HAP-1 (cell line): ENCODE data around the gene ZNF473.
A peak's percentile ranks its signal among the peaks of the same experiment; 100 is the strongest.
"Not testable (repeated sequence)": the region's sequence is repeated elsewhere in the genome, so short reads cannot be mapped to it uniquely, and the experiment has no call there.

Experiments used
- DNase-seq, 2 experiments: peaks; one replicate each; pipeline ENCODE4 v3.0.0-alpha.2; 2016 to 2020; ENCODE audit warnings: low spot score in 2 of 2
- H3K27me3 ChIP-seq: fragments of 250-450 bp; sonication (Bioruptor Pico); 2 replicates; pipeline ENCODE4 v1.5.1; 2020; ENCODE audit warnings: low read depth, mild to moderate bottlenecking, moderate library complexity
- H3K36me3 ChIP-seq: fragments of 250-450 bp; sonication (Bioruptor Pico); replicated peaks from 2 replicates; pipeline ENCODE4 v1.5.1; 2020; ENCODE audit warnings: mild to moderate bottlenecking
- H3K4me1 ChIP-seq: fragments of 250-450 bp; sonication (Bioruptor Pico); 2 replicates; pipeline ENCODE4 v1.5.1; 2020; ENCODE audit warnings: mild to moderate bottlenecking
- H3K4me3 ChIP-seq: fragments of 250-450 bp; sonication (Bioruptor Pico); 2 replicates; pipeline ENCODE4 v1.5.1; 2020; ENCODE audit warnings: mild to moderate bottlenecking, moderate library complexity
- H3K9me3 ChIP-seq: fragments of 250-450 bp; sonication (Bioruptor Pico); 2 replicates; pipeline ENCODE4 v1.5.1; 2020; ENCODE audit warnings: mild to moderate bottlenecking, moderate library complexity
- in situ Hi-C: fragments of 300-500 bp; cut with MboI; formaldehyde crosslinking; loops from 3 replicates; pipeline ENCODE4 v1.14.3; 2020; ENCODE audit warnings: low sequenced_read_pairs, inconsistent platforms, mixed read lengths

Gene ZNF473

GRCh38 chr19:50075076-50075475, 49.3 kb downstream of the ZNF473 start:
- H3K4me1 ChIP-seq, H3K4me3 ChIP-seq, H3K9me3 ChIP-seq, H3K36me3 ChIP-seq, H3K27me3 ChIP-seq, in situ Hi-C loops, DNase-seq: not testable (repeated sequence)

GRCh38 chr19:50075644-50076372, 50.0 kb downstream of the ZNF473 start:
- DNase-seq, H3K9me3 ChIP-seq, in situ Hi-C loops, H3K4me1 ChIP-seq, H3K36me3 ChIP-seq, H3K4me3 ChIP-seq, H3K27me3 ChIP-seq: not testable (repeated sequence)

GRCh38 chr19:50076581-50077355, 51.0 kb downstream of the ZNF473 start:
- H3K36me3 ChIP-seq, H3K4me1 ChIP-seq, DNase-seq, H3K4me3 ChIP-seq, H3K9me3 ChIP-seq, in situ Hi-C loops, H3K27me3 ChIP-seq: not testable (repeated sequence)

- H3K4me1 ChIP-seq, H3K4me3 ChIP-seq, H3K9me3 ChIP-seq, in situ Hi-C loops, DNase-seq, H3K27me3 ChIP-seq, H3K36me3 ChIP-seq: not testable (repeated sequence)
These were observed 53.2 kb downstream of the ZNF473 start for GRCh38 chr19:50079014-50079413.

- H3K4me1 ChIP-seq, H3K9me3 ChIP-seq, H3K27me3 ChIP-seq, in situ Hi-C loops, H3K36me3 ChIP-seq, DNase-seq, H3K4me3 ChIP-seq: not testable (repeated sequence)
These were observed 58.6 kb downstream of the ZNF473 start for GRCh38 chr19:50084440-50084839.

GRCh38 chr19:50087153-50087552, 61.3 kb downstream of the ZNF473 start:
- H3K27me3 ChIP-seq, DNase-seq, in situ Hi-C loops, H3K4me3 ChIP-seq, H3K4me1 ChIP-seq, H3K36me3 ChIP-seq, H3K9me3 ChIP-seq: not testable (repeated sequence)

GRCh38 chr19:50090706-50091105, 64.9 kb downstream of the ZNF473 start:
- H3K36me3 ChIP-seq, in situ Hi-C loops, H3K4me3 ChIP-seq, H3K27me3 ChIP-seq, H3K4me1 ChIP-seq, H3K9me3 ChIP-seq: not testable (repeated sequence)
- DNase-seq = peak in 1 of 2 experiments; percentile 39

- in situ Hi-C loops, H3K36me3 ChIP-seq, H3K9me3 ChIP-seq, H3K4me3 ChIP-seq, DNase-seq, H3K4me1 ChIP-seq, H3K27me3 ChIP-seq: not testable (repeated sequence)
These were observed 66.0 kb downstream of the ZNF473 start for GRCh38 chr19:50091786-50092185.

GRCh38 chr19:50092597-50092996, 66.8 kb downstream of the ZNF473 start:
- in situ Hi-C loops, H3K4me3 ChIP-seq, H3K9me3 ChIP-seq, H3K27me3 ChIP-seq, H3K4me1 ChIP-seq, DNase-seq, H3K36me3 ChIP-seq: not testable (repeated sequence)

- DNase-seq, H3K4me3 ChIP-seq, in situ Hi-C loops, H3K4me1 ChIP-seq, H3K27me3 ChIP-seq, H3K36me3 ChIP-seq, H3K9me3 ChIP-seq: not testable (repeated sequence)
These were observed 72.1 kb downstream of the ZNF473 start for GRCh38 chr19:50097884-50098283.

- H3K4me1 ChIP-seq = not testable (repeated sequence)
These were observed 73.1 kb downstream of the ZNF473 start for GRCh38 chr19:50098892-50099291.

GRCh38 chr19:50099696-50100095, 73.9 kb downstream of the ZNF473 start:
- H3K36me3 ChIP-seq, in situ Hi-C loops, H3K4me1 ChIP-seq, H3K4me3 ChIP-seq, H3K27me3 ChIP-seq, H3K9me3 ChIP-seq: not testable (repeated sequence)
- DNase-seq = peak in 1 of 2 experiments; percentile 18

More at GRCh38 chr19:50098892-50099291, 73.1 kb downstream of the ZNF473 start:
- H3K27me3 ChIP-seq, H3K4me3 ChIP-seq, in situ Hi-C loops, H3K9me3 ChIP-seq, H3K36me3 ChIP-seq: not testable (repeated sequence)
- peak in 1 of 2 experiments; percentile 47 for DNase-seq

GRCh38 chr19:50100946-50101345, 75.1 kb downstream of the ZNF473 start:
- in situ Hi-C loops, H3K4me3 ChIP-seq, H3K4me1 ChIP-seq, H3K36me3 ChIP-seq, H3K27me3 ChIP-seq, H3K9me3 ChIP-seq, DNase-seq: not testable (repeated sequence)
